Measurements from ENCODE around the gene UBE2J2.

DNA sequence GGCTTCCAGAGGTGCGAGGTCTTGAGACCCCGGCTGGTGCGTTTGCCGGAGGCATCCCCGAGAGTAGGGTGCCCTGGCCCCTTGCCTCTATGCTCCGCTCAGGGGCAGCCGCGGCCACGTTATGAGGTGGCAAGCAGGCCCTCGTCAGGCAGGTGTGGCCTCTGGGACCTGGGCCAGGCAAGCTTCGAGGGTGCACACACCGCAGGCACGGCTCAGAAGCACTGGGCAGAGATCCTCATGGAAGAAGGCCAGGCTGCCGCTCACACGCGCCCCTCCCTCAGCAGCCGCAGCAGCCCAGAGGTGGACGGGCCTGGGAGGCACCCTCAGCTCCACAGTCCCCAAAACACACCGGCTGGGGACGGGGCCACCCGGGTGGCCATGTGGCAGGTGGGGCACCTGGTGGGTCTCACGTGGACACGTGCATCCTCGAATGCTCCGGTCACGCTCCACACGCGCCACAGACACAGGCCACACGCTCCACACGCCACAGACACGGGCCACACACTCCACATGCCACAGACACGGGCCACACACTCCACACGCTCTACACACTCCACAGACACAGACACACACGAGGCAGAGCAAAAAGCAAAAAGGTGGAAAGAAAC, 48.3 kb downstream of the UBE2J2 start:
- TF ChIP-seq ZC3H10 (CRISPR knock-in tag; IDR thresholded peaks at IDR 0.05) (no peak), TOX (CRISPR knock-in tag; IDR thresholded peaks at IDR 0.05; ENCODE audit: borderline replicate concordance) (no peak), RARB (CRISPR knock-in tag; IDR thresholded peaks at IDR 0.05) (no peak), OSR1 (CRISPR knock-in tag; IDR thresholded peaks at IDR 0.05) (no peak), ISL1 (CRISPR knock-in tag; IDR thresholded peaks at IDR 0.05) (no peak), CSDC2 (CRISPR knock-in tag; IDR thresholded peaks at IDR 0.05) (no peak), ZFP3 (CRISPR knock-in tag; IDR thresholded peaks at IDR 0.05) (no peak), ZFP30 (CRISPR knock-in tag; IDR thresholded peaks at IDR 0.05) (no peak), BACH2 (CRISPR knock-in tag; IDR thresholded peaks at IDR 0.05; ENCODE audit: borderline replicate concordance) (no peak), TCF4 (CRISPR knock-in tag; IDR thresholded peaks at IDR 0.05; ENCODE audit: borderline replicate concordance) (no peak), ESRRG (CRISPR knock-in tag; IDR thresholded peaks at IDR 0.05) (no peak)
- TF ChIP-seq, protein P1, sequence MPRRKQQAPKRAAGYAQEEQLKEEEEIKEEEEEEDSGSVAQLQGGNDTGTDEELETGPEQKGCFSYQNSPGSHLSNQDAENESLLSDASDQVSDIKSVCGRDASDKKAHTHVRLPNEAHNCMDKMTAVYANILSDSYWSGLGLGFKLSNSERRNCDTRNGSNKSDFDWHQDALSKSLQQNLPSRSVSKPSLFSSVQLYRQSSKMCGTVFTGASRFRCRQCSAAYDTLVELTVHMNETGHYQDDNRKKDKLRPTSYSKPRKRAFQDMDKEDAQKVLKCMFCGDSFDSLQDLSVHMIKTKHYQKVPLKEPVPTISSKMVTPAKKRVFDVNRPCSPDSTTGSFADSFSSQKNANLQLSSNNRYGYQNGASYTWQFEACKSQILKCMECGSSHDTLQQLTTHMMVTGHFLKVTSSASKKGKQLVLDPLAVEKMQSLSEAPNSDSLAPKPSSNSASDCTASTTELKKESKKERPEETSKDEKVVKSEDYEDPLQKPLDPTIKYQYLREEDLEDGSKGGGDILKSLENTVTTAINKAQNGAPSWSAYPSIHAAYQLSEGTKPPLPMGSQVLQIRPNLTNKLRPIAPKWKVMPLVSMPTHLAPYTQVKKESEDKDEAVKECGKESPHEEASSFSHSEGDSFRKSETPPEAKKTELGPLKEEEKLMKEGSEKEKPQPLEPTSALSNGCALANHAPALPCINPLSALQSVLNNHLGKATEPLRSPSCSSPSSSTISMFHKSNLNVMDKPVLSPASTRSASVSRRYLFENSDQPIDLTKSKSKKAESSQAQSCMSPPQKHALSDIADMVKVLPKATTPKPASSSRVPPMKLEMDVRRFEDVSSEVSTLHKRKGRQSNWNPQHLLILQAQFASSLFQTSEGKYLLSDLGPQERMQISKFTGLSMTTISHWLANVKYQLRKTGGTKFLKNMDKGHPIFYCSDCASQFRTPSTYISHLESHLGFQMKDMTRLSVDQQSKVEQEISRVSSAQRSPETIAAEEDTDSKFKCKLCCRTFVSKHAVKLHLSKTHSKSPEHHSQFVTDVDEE (CRISPR knock-in tag; IDR thresholded peaks at IDR 0.05), result no peak
- TF ChIP-seq, protein P2, sequence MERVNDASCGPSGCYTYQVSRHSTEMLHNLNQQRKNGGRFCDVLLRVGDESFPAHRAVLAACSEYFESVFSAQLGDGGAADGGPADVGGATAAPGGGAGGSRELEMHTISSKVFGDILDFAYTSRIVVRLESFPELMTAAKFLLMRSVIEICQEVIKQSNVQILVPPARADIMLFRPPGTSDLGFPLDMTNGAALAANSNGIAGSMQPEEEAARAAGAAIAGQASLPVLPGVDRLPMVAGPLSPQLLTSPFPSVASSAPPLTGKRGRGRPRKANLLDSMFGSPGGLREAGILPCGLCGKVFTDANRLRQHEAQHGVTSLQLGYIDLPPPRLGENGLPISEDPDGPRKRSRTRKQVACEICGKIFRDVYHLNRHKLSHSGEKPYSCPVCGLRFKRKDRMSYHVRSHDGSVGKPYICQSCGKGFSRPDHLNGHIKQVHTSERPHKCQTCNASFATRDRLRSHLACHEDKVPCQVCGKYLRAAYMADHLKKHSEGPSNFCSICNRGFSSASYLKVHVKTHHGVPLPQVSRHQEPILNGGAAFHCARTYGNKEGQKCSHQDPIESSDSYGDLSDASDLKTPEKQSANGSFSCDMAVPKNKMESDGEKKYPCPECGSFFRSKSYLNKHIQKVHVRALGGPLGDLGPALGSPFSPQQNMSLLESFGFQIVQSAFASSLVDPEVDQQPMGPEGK (CRISPR knock-in tag; IDR thresholded peaks at IDR 0.05; ENCODE audit: borderline replicate concordance), result no peak
- TF ChIP-seq, protein P3, sequence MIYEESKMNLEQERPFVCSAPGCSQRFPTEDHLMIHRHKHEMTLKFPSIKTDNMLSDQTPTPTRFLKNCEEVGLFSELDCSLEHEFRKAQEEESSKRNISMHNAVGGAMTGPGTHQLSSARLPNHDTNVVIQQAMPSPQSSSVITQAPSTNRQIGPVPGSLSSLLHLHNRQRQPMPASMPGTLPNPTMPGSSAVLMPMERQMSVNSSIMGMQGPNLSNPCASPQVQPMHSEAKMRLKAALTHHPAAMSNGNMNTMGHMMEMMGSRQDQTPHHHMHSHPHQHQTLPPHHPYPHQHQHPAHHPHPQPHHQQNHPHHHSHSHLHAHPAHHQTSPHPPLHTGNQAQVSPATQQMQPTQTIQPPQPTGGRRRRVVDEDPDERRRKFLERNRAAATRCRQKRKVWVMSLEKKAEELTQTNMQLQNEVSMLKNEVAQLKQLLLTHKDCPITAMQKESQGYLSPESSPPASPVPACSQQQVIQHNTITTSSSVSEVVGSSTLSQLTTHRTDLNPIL (CRISPR knock-in tag; IDR thresholded peaks at IDR 0.05; ENCODE audit: low read depth), result no peak

Data from SK-N-SH treated with all-trans-retinoic acid at 6 μM for 48 hours (cell line).